Measurements from ENCODE around the gene ASXL3.
A peak's percentile ranks its signal among the peaks of the same experiment; 100 is the strongest.

The ASXL3 gene

DNA sequence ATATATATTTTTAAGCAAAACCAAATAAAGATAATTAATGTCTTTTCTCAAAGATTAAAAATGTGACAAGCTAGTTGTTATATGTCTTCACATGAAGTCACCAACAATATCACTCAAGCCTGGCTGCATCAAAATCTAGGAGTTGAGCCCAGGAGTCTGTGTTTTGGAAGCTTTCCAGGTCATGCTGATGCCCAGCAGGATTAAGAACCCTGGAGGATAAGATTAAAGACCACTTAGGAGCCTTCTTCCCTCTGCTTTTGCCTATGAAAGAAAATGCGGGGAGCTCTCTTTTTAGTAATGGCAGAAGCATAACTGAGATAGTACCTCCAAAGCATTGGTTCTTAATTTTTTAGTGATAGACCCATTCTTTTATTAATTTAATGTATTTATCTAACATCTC is 157.4 kb downstream of the ASXL3 start:
- DNase-seq, result no peak

GRCh38 chr18:33741760-33742159 is 163.7 kb downstream of the ASXL3 start:
- DNase-seq, result no peak

DNA sequence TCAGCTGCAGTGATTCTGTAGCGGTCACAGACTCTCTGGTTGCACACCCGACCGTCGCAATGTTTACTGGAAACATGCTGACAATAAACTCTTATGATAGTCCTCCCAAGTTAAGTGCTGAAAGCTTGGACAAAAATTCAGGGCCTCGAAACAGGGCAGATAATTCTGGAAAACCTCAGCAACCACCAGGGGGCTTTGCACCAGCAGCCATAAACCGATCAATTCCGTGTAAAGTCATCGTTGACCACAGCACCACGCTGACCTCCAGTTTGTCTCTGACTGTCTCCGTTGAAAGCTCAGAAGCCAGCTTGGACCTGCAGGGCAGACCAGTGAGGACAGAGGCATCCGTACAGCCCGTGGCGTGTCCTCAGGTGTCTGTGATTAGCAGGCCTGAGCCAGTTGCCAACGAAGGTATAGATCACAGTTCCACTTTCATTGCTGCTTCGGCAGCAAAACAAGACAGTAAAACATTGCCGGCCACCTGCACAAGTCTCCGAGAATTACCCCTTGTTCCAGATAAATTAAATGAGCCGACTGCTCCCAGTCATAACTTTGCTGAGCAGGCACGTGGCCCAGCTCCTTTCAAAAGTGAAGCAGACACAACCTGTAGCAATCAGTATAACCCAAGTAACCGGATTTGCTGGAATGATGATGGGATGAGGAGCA is 166.1 kb downstream of the ASXL3 start:
- DNase-seq, result no peak

DNA sequence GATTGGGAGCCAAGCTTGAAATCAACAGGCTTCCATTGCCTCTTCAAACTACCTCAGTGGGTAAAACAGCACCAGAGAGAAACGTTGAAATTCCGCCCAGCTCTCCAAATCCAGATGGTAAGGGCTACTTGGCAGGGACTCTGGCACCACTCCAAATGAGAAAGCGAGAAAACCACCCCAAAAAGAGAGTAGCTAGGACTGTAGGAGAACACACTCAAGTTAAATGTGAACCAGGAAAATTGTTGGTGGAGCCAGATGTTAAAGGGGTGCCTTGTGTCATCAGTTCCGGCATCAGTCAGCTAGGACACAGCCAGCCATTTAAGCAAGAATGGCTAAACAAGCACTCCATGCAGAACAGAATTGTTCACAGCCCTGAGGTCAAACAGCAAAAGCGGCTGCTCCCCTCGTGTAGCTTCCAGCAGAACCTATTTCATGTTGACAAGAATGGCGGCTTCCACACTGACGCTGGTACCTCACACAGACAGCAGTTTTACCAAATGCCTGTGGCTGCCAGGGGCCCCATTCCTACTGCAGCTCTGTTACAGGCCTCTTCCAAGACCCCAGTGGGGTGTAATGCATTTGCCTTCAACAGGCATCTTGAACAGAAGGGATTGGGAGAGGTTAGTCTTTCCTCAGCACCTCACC is 167.3 kb downstream of the ASXL3 start:
- peak; percentile 57 for DNase-seq

GRCh38 chr18:33745871-33746545 is 168.0 kb downstream of the ASXL3 start:
- peak; percentile 83 for DNase-seq

- DNase-seq, result no peak
These were observed 171.8 kb downstream of the ASXL3 start for GRCh38 chr18:33749834-33750233.

DNA sequence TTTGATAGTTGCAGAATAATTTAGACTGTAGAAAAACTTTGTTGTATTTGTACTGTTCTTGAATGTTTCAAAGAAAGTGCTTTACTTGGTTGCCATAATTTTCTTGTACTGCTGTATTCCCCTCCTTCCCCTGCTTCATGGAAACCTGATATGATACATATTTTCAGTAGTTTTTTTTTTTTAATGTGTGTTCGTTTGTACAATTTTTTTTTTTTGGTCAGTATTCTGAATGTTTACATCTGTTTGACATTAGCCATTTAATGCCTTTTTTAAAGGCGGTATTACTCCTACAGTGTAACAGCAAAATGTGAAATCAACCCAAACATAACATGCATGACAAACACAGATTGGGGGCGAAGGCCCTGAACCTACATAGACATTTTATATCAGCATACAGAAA is 172.3 kb downstream of the ASXL3 start:
- DNase-seq, result no peak

DNA sequence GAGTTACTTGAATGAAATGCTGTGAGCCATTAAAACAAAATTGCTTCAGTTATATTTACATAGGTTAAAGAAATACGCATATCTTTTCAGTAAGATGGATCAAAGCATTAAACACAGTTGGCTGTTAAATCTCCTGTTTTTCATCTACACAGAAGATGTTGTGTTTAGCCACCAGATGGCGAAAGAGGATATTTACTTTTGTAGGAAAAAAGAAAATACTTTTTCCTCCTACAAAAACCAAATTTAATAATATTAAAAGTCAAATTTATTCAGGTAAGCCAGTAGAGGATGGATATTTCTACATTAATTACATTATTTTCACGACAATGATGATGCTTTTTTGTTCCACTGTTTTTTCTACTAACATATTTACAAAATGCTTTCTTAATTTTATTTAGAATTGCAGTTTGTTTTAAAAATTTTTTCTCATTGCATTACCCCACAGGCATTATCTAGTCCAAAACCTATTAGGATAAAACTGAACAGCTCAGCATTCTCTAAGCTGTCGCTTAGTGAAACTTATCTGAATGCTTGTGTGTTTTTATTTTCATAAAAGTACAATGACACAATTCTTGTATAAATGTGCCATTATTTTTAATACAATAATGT is 173.7 kb downstream of the ASXL3 start:
- peak; percentile 40 for DNase-seq

GRCh38 chr18:33755391-33755790 is 177.4 kb downstream of the ASXL3 start:
- DNase-seq, result no peak

DNA sequence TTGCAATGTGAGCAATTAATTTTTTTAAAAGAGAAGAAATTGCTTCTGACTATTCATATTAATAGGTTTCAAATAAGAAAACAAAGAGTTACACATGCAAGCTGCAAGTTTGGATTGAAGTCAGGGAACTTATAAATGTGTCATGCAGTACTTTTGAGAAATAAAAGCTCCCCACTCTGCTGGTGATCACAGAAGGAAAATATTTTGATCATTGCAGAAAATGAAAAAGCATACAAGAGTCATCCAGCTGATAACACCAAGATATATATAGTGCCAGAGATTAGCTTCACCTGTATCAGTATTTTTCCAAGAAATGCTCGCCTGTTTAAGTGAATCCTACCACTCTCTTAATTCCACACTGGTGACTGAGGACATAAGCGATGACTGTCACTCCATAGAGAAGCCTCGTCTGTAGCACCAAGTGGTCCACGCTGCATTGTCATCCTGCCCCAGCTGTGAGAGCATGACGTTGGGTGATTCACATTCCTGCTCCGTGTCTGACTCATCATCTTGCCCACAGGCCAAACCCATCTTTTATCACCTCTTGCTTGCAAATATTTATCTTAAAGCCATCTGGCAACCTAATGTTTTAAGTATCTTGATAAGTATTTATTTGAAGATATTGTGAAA is 178.0 kb downstream of the ASXL3 start:
- DNase-seq, result peak; percentile 58

DNA sequence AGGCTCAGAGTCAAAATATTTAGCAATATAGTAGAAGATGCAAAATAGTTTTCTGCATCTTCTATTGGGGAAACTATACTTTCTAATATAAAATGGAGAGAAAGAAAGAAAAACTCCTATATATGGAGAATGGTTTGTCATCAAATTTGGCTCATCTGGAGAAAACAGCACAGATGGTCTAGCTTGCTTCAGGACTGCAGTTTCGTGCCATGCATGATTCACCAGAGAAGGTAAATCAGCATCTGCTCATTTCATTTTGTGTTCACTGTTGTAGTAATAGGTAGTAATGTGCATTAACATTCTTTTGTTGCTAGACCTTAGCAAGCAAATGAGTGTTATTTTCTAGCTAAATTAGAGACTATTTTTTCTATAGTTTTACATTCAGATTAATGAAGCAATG is 179.0 kb downstream of the ASXL3 start:
- peak; percentile 86 for DNase-seq

GRCh38 chr18:33761363-33761762 is 183.3 kb downstream of the ASXL3 start:
- peak; percentile 44 for DNase-seq

DNA sequence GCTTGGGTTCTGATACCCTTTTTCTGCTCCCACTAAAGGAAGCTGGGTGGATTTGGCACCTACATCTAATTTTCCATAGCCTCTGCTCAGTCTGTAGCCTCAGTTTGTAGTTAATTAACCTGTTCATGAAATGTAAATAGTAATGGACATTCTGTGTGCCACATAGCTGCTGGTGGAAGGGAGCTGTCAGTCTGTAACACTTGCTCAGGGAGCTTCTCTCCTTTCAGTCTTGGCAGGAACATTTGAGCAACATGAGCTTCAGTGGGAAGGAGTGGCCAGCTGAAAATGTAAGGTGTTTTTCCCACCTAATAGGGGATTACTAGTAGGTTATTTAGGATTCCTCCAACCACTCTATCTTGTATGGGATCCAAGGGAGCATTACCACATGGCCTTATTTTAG is 203.4 kb downstream of the ASXL3 start:
- DNase-seq, result no peak

Measured in NCI-H1694 treated with DMSO at 0.1 percent for 48 hours (cell line).